Measurements from ENCODE around the gene THADA.

THADA gene

DNA sequence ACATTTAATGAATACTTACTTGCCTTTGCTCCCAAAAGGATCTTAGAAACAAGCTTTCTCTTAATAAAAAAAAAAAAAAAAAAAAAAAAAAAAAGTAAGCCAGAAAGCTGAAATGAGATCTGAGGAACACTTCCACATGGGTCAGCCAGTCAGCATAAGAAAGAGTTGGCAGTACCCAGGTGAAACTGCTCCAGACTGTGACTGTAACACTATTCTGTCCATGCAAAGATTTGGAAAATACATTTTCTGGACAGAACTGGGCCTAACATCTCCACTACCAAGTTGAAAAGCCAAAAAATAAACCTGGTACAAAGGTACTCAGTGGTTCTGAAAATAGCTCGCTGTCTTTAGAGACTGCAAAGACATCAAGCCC, 135.7 kb downstream of the THADA start (continued):
- TF ChIP-seq ZNF114 (tag by site-specific recombination; IDR thresholded peaks at IDR 0.05) = no peak
- TF ChIP-seq, protein P1, sequence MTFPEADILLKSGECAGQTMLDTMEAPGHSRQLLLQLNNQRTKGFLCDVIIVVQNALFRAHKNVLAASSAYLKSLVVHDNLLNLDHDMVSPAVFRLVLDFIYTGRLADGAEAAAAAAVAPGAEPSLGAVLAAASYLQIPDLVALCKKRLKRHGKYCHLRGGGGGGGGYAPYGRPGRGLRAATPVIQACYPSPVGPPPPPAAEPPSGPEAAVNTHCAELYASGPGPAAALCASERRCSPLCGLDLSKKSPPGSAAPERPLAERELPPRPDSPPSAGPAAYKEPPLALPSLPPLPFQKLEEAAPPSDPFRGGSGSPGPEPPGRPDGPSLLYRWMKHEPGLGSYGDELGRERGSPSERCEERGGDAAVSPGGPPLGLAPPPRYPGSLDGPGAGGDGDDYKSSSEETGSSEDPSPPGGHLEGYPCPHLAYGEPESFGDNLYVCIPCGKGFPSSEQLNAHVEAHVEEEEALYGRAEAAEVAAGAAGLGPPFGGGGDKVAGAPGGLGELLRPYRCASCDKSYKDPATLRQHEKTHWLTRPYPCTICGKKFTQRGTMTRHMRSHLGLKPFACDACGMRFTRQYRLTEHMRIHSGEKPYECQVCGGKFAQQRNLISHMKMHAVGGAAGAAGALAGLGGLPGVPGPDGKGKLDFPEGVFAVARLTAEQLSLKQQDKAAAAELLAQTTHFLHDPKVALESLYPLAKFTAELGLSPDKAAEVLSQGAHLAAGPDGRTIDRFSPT (tag by site-specific recombination; IDR thresholded peaks at IDR 0.05) = no peak

DNA sequence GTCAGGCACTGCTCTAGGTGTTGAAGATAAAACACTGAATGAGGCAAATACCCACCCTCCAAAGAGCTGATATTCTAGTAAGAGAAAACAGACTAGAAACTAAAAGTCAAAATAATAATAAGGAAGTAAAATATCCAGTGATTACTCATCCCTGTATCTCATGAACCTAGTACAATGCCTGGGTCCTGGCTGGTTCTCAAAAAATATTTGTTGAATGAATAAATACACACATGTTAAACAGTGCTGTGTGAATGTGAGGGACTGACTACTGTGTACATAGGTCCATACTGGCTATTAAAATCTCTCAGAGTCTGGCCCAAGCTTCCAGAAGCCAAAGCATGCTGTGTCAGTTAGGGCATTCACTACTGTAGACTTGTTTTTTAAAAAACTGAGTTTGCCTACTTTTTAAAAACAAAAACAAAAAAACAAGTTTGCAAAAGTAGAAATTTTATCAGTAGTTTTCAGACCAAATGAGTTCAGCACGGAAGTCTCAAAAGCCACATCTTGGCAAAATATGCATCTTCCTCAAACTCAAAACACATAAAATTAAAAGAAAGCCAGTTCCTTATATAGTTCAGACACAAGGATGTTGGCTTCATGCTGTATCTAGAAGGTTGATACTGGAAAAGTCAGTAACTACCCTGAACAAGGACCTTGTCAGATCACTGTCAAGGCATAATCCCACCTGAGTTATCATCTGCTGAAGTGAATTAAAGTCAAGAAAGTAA, 136.2 kb downstream of the THADA start:
- Histone ChIP-seq H3K4me1 (ENCODE audit: control insufficient read depth, insufficient read depth, low read length) (peaks cover 18% of the 10 kb centered on the region), H3K4me3 (ENCODE audit: low read depth, low read length) (no peak overlapping the region), H3K27ac (ENCODE audit: extremely low read depth, low read depth, low read length) (no peak overlapping the region), H3K36me3 (ENCODE audit: control insufficient read depth in 2 of 2, insufficient read depth in 1 of 2, low read length in 2 of 2) (no peaks in the 10 kb centered on the region), H3K9me3 (ENCODE audit: control insufficient read depth, insufficient read depth, low read depth, low read length) (no peaks in the 10 kb centered on the region)
- ChIA-PET CTCF (interaction anchor here (0.6 to 1.8 kb wide), 3 partner anchors 25 to 515 kb away, joined by 3 to 8 read pairs (median 3); no protein-coding TSS in a partner anchor), POLR2A (interaction anchor here (0.6 kb wide), 1 partner anchor 36 kb away, joined by 7 read pairs; no protein-coding TSS in a partner anchor)
- no peak for TF ChIP-seq ZNF529 (tag by site-specific recombination; IDR thresholded peaks at IDR 0.05; ENCODE audit: insufficient replicate concordance)
- TF ChIP-seq ZNF302 (tag by site-specific recombination; IDR thresholded peaks at IDR 0.05; ENCODE audit: low read depth) = no peak
- no peak for TF ChIP-seq ZNF433 (tag by site-specific recombination; IDR thresholded peaks at IDR 0.05; ENCODE audit: low read depth)
- no peak for TF ChIP-seq KLF7 (tag by site-specific recombination; IDR thresholded peaks at IDR 0.05; ENCODE audit: borderline replicate concordance)
- no peak for TF ChIP-seq ZNF404 (tag by site-specific recombination; IDR thresholded peaks at IDR 0.05)
- TF ChIP-seq ZNF324 (tag by site-specific recombination; IDR thresholded peaks at IDR 0.05) = no peak
- no peak for TF ChIP-seq SALL2 (tag by site-specific recombination; IDR thresholded peaks at IDR 0.05; ENCODE audit: borderline replicate concordance)
- no peak for TF ChIP-seq GLIS1 (tag by site-specific recombination; IDR thresholded peaks at IDR 0.05)
- TF ChIP-seq SP7 (tag by site-specific recombination; IDR thresholded peaks at IDR 0.05) = no peak
- no peak for TF ChIP-seq ZNF221 (tag by site-specific recombination; IDR thresholded peaks at IDR 0.05; ENCODE audit: borderline replicate concordance)
- no peak for TF ChIP-seq ZNF600 (tag by site-specific recombination; IDR thresholded peaks at IDR 0.05)
- TF ChIP-seq ZNF274 (IDR thresholded peaks at IDR 0.05; ENCODE audit: low read length) = no peak
- no peak for TF ChIP-seq ZNF274 (tag by site-specific recombination; IDR thresholded peaks at IDR 0.05; ENCODE audit: borderline replicate concordance)
- TF ChIP-seq ZNF311 (tag by site-specific recombination; IDR thresholded peaks at IDR 0.05; ENCODE audit: borderline replicate concordance) = no peak
- no peak for TF ChIP-seq ZSCAN5A (tag by site-specific recombination; IDR thresholded peaks at IDR 0.05)

DNA sequence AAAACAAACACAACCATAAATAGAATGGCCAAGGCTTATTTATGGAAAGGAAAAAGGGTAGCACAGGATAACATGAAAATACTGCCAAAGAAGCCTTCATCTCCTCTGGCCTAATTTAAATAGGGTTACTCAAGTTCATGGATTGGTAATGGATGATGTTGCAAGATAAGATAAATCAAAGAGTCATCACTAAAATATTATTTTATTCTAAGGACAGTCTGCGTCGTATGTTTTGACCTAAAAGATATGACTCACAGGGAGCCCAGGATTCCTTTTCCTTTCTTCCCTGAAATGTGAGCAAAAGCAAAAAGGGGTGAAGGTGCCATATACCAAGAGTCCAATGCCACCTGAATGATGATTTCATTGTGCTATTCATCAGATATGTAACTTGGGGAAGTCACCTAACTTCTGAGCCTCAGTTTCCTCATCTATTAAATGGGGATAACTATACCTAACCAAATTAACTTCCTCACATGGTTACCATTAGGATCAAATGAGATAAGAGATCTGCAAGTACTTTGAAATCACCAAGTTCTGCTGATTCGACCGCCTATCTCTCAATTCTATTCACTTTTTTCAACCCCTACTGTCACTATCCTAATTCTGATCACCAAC, 137.7 kb downstream of the THADA start:
- POLR2A ChIA-PET = no interaction called here
- Histone ChIP-seq H3K4me1 (ENCODE audit: control insufficient read depth, insufficient read depth, low read length) (peaks cover 10% of the 10 kb centered on the region), H3K4me3 (ENCODE audit: low read depth, low read length) (no peak overlapping the region), H3K9me3 (ENCODE audit: control insufficient read depth, insufficient read depth, low read depth, low read length) (no peaks in the 10 kb centered on the region), H3K36me3 (ENCODE audit: control insufficient read depth in 2 of 2, insufficient read depth in 1 of 2, low read length in 2 of 2) (no peaks in the 10 kb centered on the region), H3K27ac (ENCODE audit: extremely low read depth, low read depth, low read length) (no peak overlapping the region)
- CTCF ChIA-PET = no interaction called here
- no peak for TF ChIP-seq MEIS1 (CRISPR knock-in tag; IDR thresholded peaks at IDR 0.05; ENCODE audit: borderline replicate concordance)
- TF ChIP-seq ZNF148 (tag by site-specific recombination; IDR thresholded peaks at IDR 0.05; ENCODE audit: borderline replicate concordance) = no peak
- no peak for TF ChIP-seq ZNF114 (tag by site-specific recombination; IDR thresholded peaks at IDR 0.05)
- TF ChIP-seq ZNF654 (tag by site-specific recombination; IDR thresholded peaks at IDR 0.05; ENCODE audit: low read depth) = no peak
- TF ChIP-seq, protein P2, sequence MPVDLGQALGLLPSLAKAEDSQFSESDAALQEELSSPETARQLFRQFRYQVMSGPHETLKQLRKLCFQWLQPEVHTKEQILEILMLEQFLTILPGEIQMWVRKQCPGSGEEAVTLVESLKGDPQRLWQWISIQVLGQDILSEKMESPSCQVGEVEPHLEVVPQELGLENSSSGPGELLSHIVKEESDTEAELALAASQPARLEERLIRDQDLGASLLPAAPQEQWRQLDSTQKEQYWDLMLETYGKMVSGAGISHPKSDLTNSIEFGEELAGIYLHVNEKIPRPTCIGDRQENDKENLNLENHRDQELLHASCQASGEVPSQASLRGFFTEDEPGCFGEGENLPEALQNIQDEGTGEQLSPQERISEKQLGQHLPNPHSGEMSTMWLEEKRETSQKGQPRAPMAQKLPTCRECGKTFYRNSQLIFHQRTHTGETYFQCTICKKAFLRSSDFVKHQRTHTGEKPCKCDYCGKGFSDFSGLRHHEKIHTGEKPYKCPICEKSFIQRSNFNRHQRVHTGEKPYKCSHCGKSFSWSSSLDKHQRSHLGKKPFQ (tag by site-specific recombination; IDR thresholded peaks at IDR 0.05) = no peak
- no peak for TF ChIP-seq ZNF138 (tag by site-specific recombination; IDR thresholded peaks at IDR 0.05; ENCODE audit: borderline replicate concordance)
- no peak for TF ChIP-seq HOXA7 (CRISPR knock-in tag; IDR thresholded peaks at IDR 0.05; ENCODE audit: borderline replicate concordance)
- TF ChIP-seq ZNF292 (tag by site-specific recombination; IDR thresholded peaks at IDR 0.05; ENCODE audit: borderline replicate concordance, low read depth) = no peak
- TF ChIP-seq ZNF175 (tag by site-specific recombination; IDR thresholded peaks at IDR 0.05) = no peak
- no peak for TF ChIP-seq ZFHX2 (tag by site-specific recombination; conservative IDR thresholded peaks at IDR 0.05)

All from HEK293 (cell line).